D341Med (cell line): ENCODE measurements around the gene UGT2B7.

Source experiments
- DNase-seq: peaks from one replicate; pipeline ENCODE4 v3.0.0; 2012; ENCODE audit warnings: low spot score

The UGT2B7 gene

DNA sequence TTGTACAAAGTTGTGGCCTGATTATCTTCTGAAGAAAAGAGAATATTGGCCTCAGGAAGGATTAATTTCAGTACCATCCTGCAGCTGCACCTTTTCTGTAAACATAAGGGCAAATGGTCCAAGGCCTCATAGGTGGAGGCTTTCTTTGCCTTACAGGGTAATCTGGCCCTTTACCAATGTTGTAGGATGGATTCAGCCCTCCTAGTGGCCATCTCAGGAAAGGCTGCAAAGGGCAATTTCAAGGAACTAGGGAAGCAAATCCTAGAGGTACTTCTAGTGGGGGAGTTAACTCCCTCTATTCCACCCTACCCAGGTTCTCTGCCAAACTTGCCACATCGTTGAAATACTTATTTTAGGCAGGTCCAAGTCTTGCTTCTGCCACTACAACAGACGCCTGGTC lies 60.6 kb downstream of the UGT2B7 start:
- DNase-seq: no peak
